ENCODE results near the gene PAK1. TPM values are rescaled to one million over a fixed set of nuclear protein-coding genes. Genes with fewer than 3 reads are reported as not detected.

The PAK1 gene
- total and polyA plus RNA-seq, 2 of the 8 experiments (the other 6 are each of a cell fraction or from before 2014, with no cell fraction given), result 87.7 to 151 TPM

- H3K56ac ChIP-seq (replicated peaks; ENCODE audit: insufficient read length, low read depth, low read length), result no peak overlapping the region
- no peaks in the 10 kb centered on the region for H4K20me1 ChIP-seq (replicated peaks in 1 of 2; ENCODE audit: control insufficient read depth in 1 of 2, insufficient read depth in 2 of 2, low read length in 2 of 2)
- no peak overlapping the region for H4K91ac ChIP-seq (replicated peaks; ENCODE audit: insufficient read length, low read length)
- peaks cover 7 to 55% of the 10 kb centered on the region in 2 experiments for H3K79me2 ChIP-seq (ENCODE audit: control insufficient read depth in 1 of 2, insufficient read depth in 2 of 2, low read length in 2 of 2)
- no peak overlapping the region for H2AFZ ChIP-seq (ENCODE audit: low read length)
- ChIA-PET POLR2A (ENCODE audit: partially characterized antibody) (interaction anchor here (0.6 to 3.1 kb wide), 22 partner anchors 9 to 275 kb away, joined by 3 to 21 read pairs (median 4); no protein-coding TSS in a partner anchor), CTCF (ENCODE audit: partially characterized antibody) (interaction anchor here (0.6 to 3.1 kb wide), 35 partner anchors 9 to 344 kb away, joined by 3 to 22 read pairs (median 4); no protein-coding TSS in a partner anchor)
- FAIRE-seq (no peak), DNase-seq (ENCODE audit: low read depth in 1 of 2, low spot score in 2 of 2) (no peak)
- H3K79me1 ChIP-seq (ENCODE audit: low read depth, low read length), result no peaks in the 10 kb centered on the region
- peak overlapping the region; percentile 64 to 78 for H3K4me2 ChIP-seq (ENCODE audit: insufficient read depth in 1 of 2, low read depth in 2 of 2, low read length in 2 of 2)
- no peak overlapping the region for H3K27ac ChIP-seq (ENCODE audit: low read depth, low read length)
- no peak overlapping the region for H3K9ac ChIP-seq (replicated peaks in 1 of 4; ENCODE audit: extremely low read depth in 1 of 4, low read depth in 3 of 4, low read length in 3 of 4)
- H2AK5ac ChIP-seq (ENCODE audit: low read depth, low read length), result no peak overlapping the region
- H2BK120ac ChIP-seq (replicated peaks; ENCODE audit: low read depth, low read length), result peak overlapping the region; percentile 6
- no peak overlapping the region for H4K8ac ChIP-seq (ENCODE audit: extremely low read depth, insufficient read depth, low read length)
- peak overlapping the region; percentile 3 for H3K4ac ChIP-seq (replicated peaks; ENCODE audit: insufficient read length, low read depth, low read length)
- no peak overlapping the region for H2BK15ac ChIP-seq (ENCODE audit: low read length)
- H2BK20ac ChIP-seq (ENCODE audit: low read length), result peak overlapping the region; percentile 68; the same call in 1 of the 2 replicates
- H3K4me3 ChIP-seq (ENCODE audit: extremely low read depth in 1 of 4, insufficient read depth in 2 of 4, low read depth in 3 of 4, low read length in 4 of 4), result peak overlapping the region in 2 of 4 experiments; percentile 4 to 86; a peak in 2 of 8 replicates
- no peaks in the 10 kb centered on the region for H3K27me3 ChIP-seq (replicated peaks in 1 of 4; ENCODE audit: control insufficient read depth in 3 of 4, extremely low read depth in 1 of 4, insufficient read depth in 3 of 4, low read length in 3 of 4)
- H3K36me3 ChIP-seq (ENCODE audit: control insufficient read depth in 2 of 4, insufficient read depth in 4 of 4, low read length in 3 of 4), result no peaks in the 10 kb centered on the region
- 3% methylated on average over 5 of the region's 5 CpGs; no CpG with 5 or more reads in 1 of the 2 experiments for WGBS, 2 experiments (ENCODE audit: extremely low coverage in 1 of 2, insufficient coverage in 1 of 2, insufficient read length in 1 of 2, insufficient replicate concordance in 2 of 2, low coverage in 1 of 2, low lambda C conversion rate in 2 of 2, missing lambda C conversion rate in 1 of 2)
- no peak overlapping the region for H3K14ac ChIP-seq (ENCODE audit: insufficient read length)
- no peak overlapping the region; the same call in 1 of the 2 replicates for H2BK12ac ChIP-seq (ENCODE audit: low read depth, low read length)
- H3K9me3 ChIP-seq (ENCODE audit: insufficient read depth in 2 of 2, low read depth in 1 of 2, low read length in 1 of 2), result no peaks in the 10 kb centered on the region
- H2BK5ac ChIP-seq (ENCODE audit: low read depth, low read length), result peak overlapping the region; percentile 81
- peaks cover 3% of the 10 kb centered on the region; the same call in 1 of the 2 replicates for H3K23me2 ChIP-seq (ENCODE audit: low read depth, low read length)
- H4K5ac ChIP-seq (ENCODE audit: insufficient read length, low read depth, low read length), result peak overlapping the region; percentile 3
- H3K23ac ChIP-seq (ENCODE audit: insufficient read length), result no peak overlapping the region
- peak overlapping the region; percentile 4; the same call in 1 of the 2 replicates for H3K18ac ChIP-seq (ENCODE audit: extremely low read depth, low read length)
- peaks cover 11 to 33% (median 14%) of the 10 kb centered on the region in 4 experiments; a peak in 6 of 7 replicates for H3K4me1 ChIP-seq (replicated peaks in 1 of 4; ENCODE audit: control insufficient read depth in 3 of 4, insufficient read depth in 4 of 4, low read length in 3 of 4)
- TF ChIP-seq KDM1A (IDR thresholded peaks at IDR 0.05; ENCODE audit: borderline replicate concordance, low read length), result 0 out of 2 replicates have a peak, but pooled peaks have one; percentile 47
These were observed 2.9 kb downstream of the PAK1 start for GRCh38 chr11:77470971-77471370.
